Thyroid gland (tissue), 4 donors: ENCODE results near the gene GATA6.

Source experiments
- CTCF ChIP-seq, 6 experiments: fragments of 200-600 bp in 3 of 6; fragments of 450-650 bp in 3 of 6; sonication (generic) in 3 of 6; IDR thresholded peaks; one replicate each; pipeline ENCODE4 v1.5.1; 2016 to 2019; ENCODE audit warnings: antibody characterized with exemption in 6 of 6, mild to moderate bottlenecking in 2 of 6, inconsistent platforms in 1 of 6, moderate library complexity in 1 of 6
- POLR2A ChIP-seq, 2 donors: fragments of 450-650 bp; IDR thresholded peaks; one replicate each; pipeline ENCODE4 v1.6.1; 2017; ENCODE audit warnings: antibody characterized with exemption in 2 of 2, mild to moderate bottlenecking in 2 of 2, moderate library complexity in 1 of 2

GRCh38 chr18:22176420-22177326 is 7.3 kb downstream of the GATA6 start:
- TF ChIP-seq CTCF (IDR thresholded peaks at IDR 0.05): no peak
- TF ChIP-seq POLR2A (IDR thresholded peaks at IDR 0.05): no peak
